CD14-positive monocyte (primary cell): ENCODE measurements around the gene PIP5K1B. TPM values are rescaled to one million over a fixed set of nuclear protein-coding genes. Genes with fewer than 3 reads are reported as not detected.
A peak's percentile ranks its signal among the peaks of the same experiment; 100 is the strongest.

ENCODE experiments used
- DNase-seq, 3 donors: peaks; one replicate each; pipeline ENCODE4 v3.0.0-alpha.2; 2011 to 2022
- H2AFZ ChIP-seq: 2 replicates; pipeline ENCODE4 v1.6.0; 2012; ENCODE audit warnings: mild to moderate bottlenecking, low read depth, low read length, inconsistent platforms; ENCODE audit not compliant: insufficient read depth, poor library complexity, severe bottlenecking
- H3K27ac ChIP-seq, 2 donors: 1 replicate in 1 of 2; 2 replicates in 1 of 2; pipeline ENCODE4 v1.5.1; 2012 to 2013; ENCODE audit warnings: low read length in 2 of 2, control low read depth in 1 of 2, inconsistent platforms in 1 of 2, low read depth in 1 of 2, mild to moderate bottlenecking in 1 of 2
- H3K27me3 ChIP-seq, 2 donors: one replicate each; pipeline versions ENCODE4 v1.6.0 to v1.6.1; 2011 to 2013; ENCODE audit warnings: low read length in 2 of 2; ENCODE audit not compliant: control insufficient read depth in 2 of 2, insufficient read depth in 2 of 2
- H3K36me3 ChIP-seq, 2 donors: replicated peaks in 1 of 2; 1 replicate in 1 of 2; 2 replicates in 1 of 2; pipeline versions ENCODE4 v1.5.1 to v1.6.1; 2012 to 2013; ENCODE audit warnings: low read length in 2 of 2, control low read depth in 1 of 2, inconsistent platforms in 1 of 2, mild to moderate bottlenecking in 1 of 2; ENCODE audit not compliant: insufficient read depth in 2 of 2, control insufficient read depth in 1 of 2
- H3K4me1 ChIP-seq, 2 donors: 1 replicate in 1 of 2; 2 replicates in 1 of 2; pipeline versions ENCODE4 v1.5.1 to v1.6.1; 2012 to 2013; ENCODE audit warnings: low read length in 2 of 2, control low read depth in 1 of 2, inconsistent platforms in 1 of 2, mild to moderate bottlenecking in 1 of 2, moderate library complexity in 1 of 2; ENCODE audit not compliant: insufficient read depth in 2 of 2, control insufficient read depth in 1 of 2
- H3K4me2 ChIP-seq: replicated peaks from 2 replicates; pipeline ENCODE3; 2012; ENCODE audit warnings: low read length, moderate library complexity, mild to moderate bottlenecking; ENCODE audit not compliant: poor library complexity, severe bottlenecking; ENCODE audit errors: extremely low read depth
- H3K4me3 ChIP-seq, 3 experiments: fragments of 200-600 bp in 1 of 3; sonication (generic) in 1 of 3; replicated peaks in 1 of 3; 1 replicate in 2 of 3; 2 replicates in 1 of 3; pipeline ENCODE4 v1.5.1; 2011 to 2013; ENCODE audit warnings: low read length in 3 of 3, mild to moderate bottlenecking in 3 of 3, control low read depth in 2 of 3, low read depth in 2 of 3, inconsistent platforms in 1 of 3, moderate library complexity in 1 of 3
- H3K79me2 ChIP-seq: 2 replicates; pipeline ENCODE4 v1.6.0; 2012; ENCODE audit warnings: mild to moderate bottlenecking, control low read depth, inconsistent platforms, low read length, moderate library complexity; ENCODE audit not compliant: insufficient read depth
- H3K9ac ChIP-seq: 2 replicates; pipeline ENCODE4 v1.6.0; 2017; ENCODE audit warnings: low read length, mild to moderate bottlenecking; ENCODE audit not compliant: insufficient read depth, poor library complexity, severe bottlenecking
- H3K9me3 ChIP-seq, 2 donors: replicated peaks in 1 of 2; 1 replicate in 1 of 2; 2 replicates in 1 of 2; pipeline versions ENCODE4 v1.5.1 to v1.6.1; 2012 to 2013; ENCODE audit warnings: low read length in 2 of 2, control low read depth in 1 of 2; ENCODE audit not compliant: control insufficient read depth in 1 of 2, insufficient read depth in 1 of 2
- H4K20me1 ChIP-seq: 2 replicates; pipeline ENCODE4 v1.6.0; 2012; ENCODE audit warnings: mild to moderate bottlenecking, low read length, control low read depth, moderate library complexity; ENCODE audit not compliant: insufficient read depth
- H3K27ac Mint-ChIP-seq, 7 donors: one replicate each; pipeline ENCODE4 v1.8.0; 2020; ENCODE audit warnings: mild to moderate bottlenecking in 7 of 7, mixed read lengths in 7 of 7, moderate library complexity in 6 of 7, inconsistent platforms in 2 of 7
- H3K27me3 Mint-ChIP-seq, 3 donors: one replicate each; pipeline ENCODE4 v1.8.0; 2021 to 2022; ENCODE audit warnings: low read depth in 3 of 3, mild to moderate bottlenecking in 3 of 3, mixed read lengths in 3 of 3, moderate library complexity in 3 of 3, inconsistent platforms in 1 of 3
- H3K36me3 Mint-ChIP-seq, 2 donors: one replicate each; pipeline ENCODE4 v1.8.0; 2020; ENCODE audit warnings: mixed read lengths in 2 of 2, inconsistent platforms in 1 of 2, mild to moderate bottlenecking in 1 of 2
- H3K4me1 Mint-ChIP-seq: one replicate; pipeline ENCODE4 v1.8.0; 2020; ENCODE audit warnings: mild to moderate bottlenecking, mixed read lengths
- H3K4me3 Mint-ChIP-seq, 2 donors: one replicate each; pipeline ENCODE4 v1.8.0; 2020; ENCODE audit warnings: mild to moderate bottlenecking in 2 of 2, mixed read lengths in 2 of 2, moderate library complexity in 1 of 2
- H3K9me3 Mint-ChIP-seq, 7 donors: one replicate each; pipeline ENCODE4 v1.8.0; 2020 to 2022; ENCODE audit warnings: mixed read lengths in 7 of 7, mild to moderate bottlenecking in 6 of 7, moderate library complexity in 6 of 7, inconsistent platforms in 2 of 7
- CTCF ChIP-seq: fragments of 200-600 bp; IDR thresholded peaks from one replicate; pipeline ENCODE4 v1.8.0; 2022; ENCODE audit warnings: antibody characterized with exemption, mild to moderate bottlenecking
- WGBS: methylation state at CpG from one replicate; pipeline ENCODE4 v1.1.5; 2013; ENCODE audit warnings: missing lambda C conversion rate; ENCODE audit not compliant: insufficient coverage; 5-methylcytosine and 5-hydroxymethylcytosine counted together
- intact Hi-C, 2 donors: fragments of 100-400 bp; cut with micrococcal nuclease; formaldehyde crosslinking; loops; one replicate each; pipeline versions ENCODE4 v1.15.0 to v1.15.1; 2023
- polyA plus RNA-seq, 3 donors: library from polyadenylated mRNA; depleted of rRNA in 1 of 3; unstranded in 2 of 3; stranded (reverse) in 1 of 3; fragments of 300-500 nt in 2 of 3; fragments of >200 nt in 1 of 3; fragmentation: Illumina TruSeq in 2 of 3; gene quantifications; 1 replicate in 2 of 3; 2 replicates in 1 of 3; pipeline ENCODE4 v1.2.3, GENCODE V29; 2012 to 2021

The PIP5K1B gene
- polyA plus RNA-seq, 3 donors = 0.18 to 4.1 (median 0.87) TPM

- intact Hi-C loops = no loop called here
- peaks cover 9 to 13% of the 10 kb centered on the region in 2 donors for H3K36me3 Mint-ChIP-seq
- H2AFZ ChIP-seq = no peak overlapping the region
- peaks cover 0 to 7% of the 10 kb centered on the region in 2 donors for H3K36me3 ChIP-seq
- no peak overlapping the region for H3K4me3 Mint-ChIP-seq
- H3K27me3 ChIP-seq = no peaks in the 10 kb centered on the region
- H3K27me3 Mint-ChIP-seq = peaks cover 0 to 1% (median 0%) of the 10 kb centered on the region in 3 donors
- no peaks in the 10 kb centered on the region for H3K9me3 Mint-ChIP-seq
- peaks cover 7 to 12% of the 10 kb centered on the region in 2 donors for H3K4me1 ChIP-seq
- no peak overlapping the region for H3K4me3 ChIP-seq
- H3K9ac ChIP-seq = no peak overlapping the region
- DNase-seq = no peak
- 83% methylated on average over 1 of the region's 6 CpGs for WGBS
- peaks cover 16% of the 10 kb centered on the region for H3K4me1 Mint-ChIP-seq
- no peak overlapping the region for H3K4me2 ChIP-seq
- TF ChIP-seq CTCF = no peak
- H3K27ac ChIP-seq = no peak overlapping the region
- H3K27ac Mint-ChIP-seq = no peak overlapping the region
- H3K9me3 ChIP-seq = no peaks in the 10 kb centered on the region
- H3K79me2 ChIP-seq = no peaks in the 10 kb centered on the region
- no peaks in the 10 kb centered on the region for H4K20me1 ChIP-seq
These were observed 226.8 kb downstream of the PIP5K1B start for GRCh38 chr9:68931821-68932220.

GRCh38 chr9:68932458-68932857, 227.4 kb downstream of the PIP5K1B start:
- no peak overlapping the region for H3K9ac ChIP-seq
- H3K27me3 ChIP-seq = no peaks in the 10 kb centered on the region
- Mint-ChIP-seq H3K27ac (peak overlapping the region in 6 of 7 donors; percentile 5 to 71 (median 46)), H3K4me1 (peaks cover 14% of the 10 kb centered on the region), H3K27me3 (peaks cover 0 to 1% (median 0%) of the 10 kb centered on the region in 3 donors), H3K36me3 (peaks cover 13 to 16% of the 10 kb centered on the region in 2 donors), H3K4me3 (no peak overlapping the region), H3K9me3 (no peaks in the 10 kb centered on the region)
- H3K27ac ChIP-seq = no peak overlapping the region
- H3K79me2 ChIP-seq = no peaks in the 10 kb centered on the region
- TF ChIP-seq CTCF = no peak
- no peaks in the 10 kb centered on the region for H4K20me1 ChIP-seq
- intact Hi-C loops = no loop called here
- H3K4me1 ChIP-seq = peaks cover 7 to 12% of the 10 kb centered on the region in 2 donors
- H3K36me3 ChIP-seq = peaks cover 0 to 7% of the 10 kb centered on the region in 2 donors
- H3K4me2 ChIP-seq = no peak overlapping the region
- no peak overlapping the region for H3K4me3 ChIP-seq
- no peak for DNase-seq
- H2AFZ ChIP-seq = no peak overlapping the region
- whole genome bisulfite sequencing = no CpG with 5 or more reads among the region's 1 CpG
- H3K9me3 ChIP-seq = no peaks in the 10 kb centered on the region
